HG03175 (cell line): Measurements from ENCODE around the gene MYOCOS.
"Not testable (repeated sequence)": the region's sequence is repeated elsewhere in the genome, so short reads cannot be mapped to it uniquely, and the experiment has no call there.

Experiments
- ATAC-seq: cut with Tn5 transposase; IDR thresholded peaks from one replicate; pipeline ENCODE4 v1.9.1; 2021; ENCODE audit warnings: mild to moderate bottlenecking, moderate library complexity; ENCODE audit not compliant: unreplicated experiment

MYOCOS gene

GRCh38 chr1:171622152-171622462, at the start of gene MYOCOS:
Gene MYOCOS (plus strand): TSS chr1:171622243. CDS start chr1:171623884, 1,641 bp downstream.
- ATAC-seq, result no peak

DNA sequence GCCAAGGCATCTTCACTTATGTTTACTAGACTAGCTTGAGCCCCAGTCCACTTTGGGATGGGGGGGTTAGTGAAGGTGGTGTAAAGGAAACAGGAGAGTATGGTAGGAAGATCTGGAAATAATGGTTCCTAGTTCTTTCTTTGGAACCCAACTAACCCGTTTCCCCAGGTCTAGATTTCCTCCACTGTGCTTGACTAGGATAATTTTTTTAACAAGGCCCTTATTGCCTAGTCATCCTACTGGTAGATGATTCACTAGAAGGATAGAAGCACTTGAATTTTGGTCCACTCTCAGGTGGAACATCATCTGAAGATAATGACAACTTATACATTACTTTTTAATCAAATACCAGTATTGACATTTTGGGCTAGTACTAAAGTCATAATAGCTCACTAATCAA, 45.9 kb upstream of the MYOCOS start:
- no peak for ATAC-seq

- ATAC-seq, result no peak
Measured at GRCh38 chr1:171581226-171581625, 40.8 kb upstream of the MYOCOS start.

GRCh38 chr1:171581766-171582165, 40.3 kb upstream of the MYOCOS start:
- ATAC-seq, result no peak

DNA sequence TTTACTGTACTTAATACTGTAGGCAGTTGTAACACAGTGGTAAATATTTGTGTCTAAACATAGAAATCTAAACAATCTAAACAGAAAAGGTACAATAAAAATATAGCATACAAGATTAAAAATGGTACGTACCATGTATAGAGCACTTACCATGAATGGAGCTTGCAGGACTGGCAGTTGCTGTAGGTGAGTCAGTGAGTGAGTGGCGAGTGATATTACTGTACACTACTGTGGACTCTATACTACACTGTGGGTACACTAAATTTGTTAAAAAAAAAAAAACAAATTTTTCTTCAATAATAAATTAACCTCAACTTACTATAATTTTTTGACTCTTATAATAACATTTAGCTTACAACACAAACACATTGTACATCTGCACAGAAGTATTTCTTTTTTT, 39.5 kb upstream of the MYOCOS start:
- ATAC-seq, result no peak

DNA sequence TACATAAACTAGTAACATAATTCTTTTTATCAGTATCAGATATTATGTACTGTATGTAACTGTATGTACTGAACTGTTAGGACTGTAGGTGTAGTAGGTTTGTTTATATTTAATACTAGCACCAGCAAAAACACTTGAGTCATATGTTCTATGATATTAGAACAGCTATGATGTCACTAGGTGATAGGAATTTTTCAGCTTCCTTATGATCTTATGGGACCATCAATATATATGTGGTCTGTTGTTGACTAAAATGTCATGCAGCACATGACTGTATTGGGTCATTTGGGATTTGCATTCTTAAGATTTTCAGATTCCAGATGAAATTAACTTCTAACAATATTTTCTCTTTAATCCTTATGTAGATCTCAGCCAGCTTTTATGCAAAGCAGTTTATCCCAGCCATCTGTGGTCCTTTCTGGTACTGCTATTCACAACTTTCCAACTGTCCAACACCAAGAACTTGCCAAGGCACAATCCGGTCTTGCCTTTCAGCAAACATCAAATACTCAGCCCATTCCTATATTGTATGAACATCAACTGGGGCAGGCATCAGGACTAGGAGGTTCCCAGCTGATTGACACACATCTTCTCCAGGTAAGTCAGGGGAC, 38.3 kb upstream of the MYOCOS start:
- ATAC-seq, result no peak

DNA sequence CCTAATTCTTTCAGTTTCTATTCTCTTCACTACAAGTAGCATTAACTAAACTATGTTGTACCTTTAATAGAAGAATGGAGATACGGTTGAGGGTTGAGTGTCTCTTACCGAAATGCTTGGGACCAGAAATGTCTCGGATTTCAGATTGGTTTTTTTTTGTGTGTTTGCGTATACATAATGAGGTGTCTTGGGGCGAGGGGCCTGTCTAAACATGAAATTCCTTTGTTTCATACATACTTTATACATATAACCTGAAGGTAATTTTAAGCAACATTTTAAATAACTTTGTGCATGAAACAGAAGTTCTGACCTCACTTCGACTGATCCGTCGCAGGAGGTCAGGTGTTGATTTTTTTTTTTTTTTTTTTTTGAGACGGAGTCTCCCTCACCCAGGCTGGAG, 36.3 kb upstream of the MYOCOS start:
- ATAC-seq, result no peak

DNA sequence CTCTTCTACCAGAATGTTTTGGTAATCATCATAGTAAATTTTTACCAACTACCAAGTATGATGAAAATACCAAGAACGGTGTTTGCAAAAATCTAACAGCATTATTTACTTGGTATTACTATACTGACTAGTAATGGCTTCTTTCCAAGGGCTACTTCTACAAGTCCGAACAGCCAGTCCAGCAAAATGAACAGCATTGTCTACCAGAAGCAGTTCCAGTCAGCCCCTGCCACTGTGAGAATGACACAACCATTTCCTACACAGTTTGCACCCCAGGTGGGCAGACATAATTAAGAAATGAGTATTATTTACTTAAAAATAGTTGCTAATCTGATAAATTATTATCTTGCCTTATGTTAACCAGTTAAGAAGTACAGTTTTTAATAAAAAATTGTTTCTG, 33.8 kb upstream of the MYOCOS start:
- ATAC-seq, result no peak

DNA sequence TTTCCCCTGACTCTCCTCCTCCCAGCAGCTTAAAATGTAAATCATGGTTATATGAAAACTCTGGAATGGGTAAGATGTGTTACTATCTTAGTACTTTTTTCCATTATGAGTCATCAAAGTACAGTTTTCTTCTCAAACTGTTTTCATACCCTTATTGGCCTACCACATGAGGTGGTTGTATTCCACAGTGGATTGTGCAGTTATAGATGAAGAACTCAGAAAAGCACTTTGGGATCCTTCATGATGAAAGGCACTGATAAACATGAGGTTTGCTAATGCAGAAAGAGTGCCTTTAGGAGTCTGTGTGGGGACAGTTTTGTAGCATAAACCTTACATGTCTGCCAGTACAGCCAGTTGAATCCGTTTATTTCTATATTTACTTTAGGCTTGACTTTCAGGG, 32.0 kb upstream of the MYOCOS start:
- ATAC-seq, result no peak

- no peak for ATAC-seq
Measured at GRCh38 chr1:171595324-171595723, 26.7 kb upstream of the MYOCOS start.

- no peak for ATAC-seq
Measured at GRCh38 chr1:171596119-171596518, 25.9 kb upstream of the MYOCOS start.

GRCh38 chr1:171596705-171597104, 25.3 kb upstream of the MYOCOS start:
- ATAC-seq, result no peak

- no peak for ATAC-seq
Measured at GRCh38 chr1:171597203-171597602, 24.8 kb upstream of the MYOCOS start.

GRCh38 chr1:171600310-171600709, 21.7 kb upstream of the MYOCOS start:
- peak; percentile 49 for ATAC-seq

DNA sequence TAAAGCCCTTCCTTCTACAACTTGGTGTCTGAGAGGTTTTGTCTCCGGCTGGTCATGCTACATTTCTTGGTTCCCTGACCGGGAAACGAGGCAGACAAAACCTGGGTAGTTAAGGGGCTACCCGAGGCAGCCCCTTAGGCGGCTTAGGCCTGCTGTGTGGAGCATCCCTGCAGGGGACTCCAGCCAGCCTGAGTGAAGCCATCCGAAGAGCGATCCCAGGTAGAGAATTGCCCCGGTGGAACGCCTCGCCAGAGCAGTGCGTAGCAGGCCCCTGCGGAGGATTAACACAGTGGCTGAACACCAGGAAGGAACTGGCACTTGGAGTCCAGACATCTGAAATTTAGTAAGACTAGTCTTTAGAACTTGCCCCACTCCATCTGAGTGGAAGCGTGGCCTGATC, 21.2 kb upstream of the MYOCOS start:
- no peak for ATAC-seq

DNA sequence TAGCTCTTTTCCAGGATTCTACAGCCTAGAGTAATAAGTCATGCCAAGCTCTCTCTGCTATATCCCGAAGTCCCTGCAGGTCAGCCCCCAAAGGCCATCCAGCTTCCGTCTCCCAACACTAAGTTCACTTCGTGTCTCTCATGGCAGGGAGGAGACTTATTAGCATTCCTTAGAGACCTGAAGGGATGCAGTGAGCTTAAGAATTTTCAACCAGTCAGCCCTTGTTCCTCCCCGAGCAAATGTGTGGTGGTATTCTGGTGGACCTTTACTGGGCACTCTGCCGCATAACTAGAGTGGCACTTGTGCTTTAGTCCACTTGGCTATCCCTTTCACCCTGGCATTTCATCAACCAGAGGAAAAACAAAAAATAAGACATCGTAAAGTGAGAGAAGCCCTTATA, 19.0 kb upstream of the MYOCOS start:
- not testable (repeated sequence) for ATAC-seq

- peak; percentile 53 for ATAC-seq
Measured at GRCh38 chr1:171606402-171606941, 15.6 kb upstream of the MYOCOS start.

DNA sequence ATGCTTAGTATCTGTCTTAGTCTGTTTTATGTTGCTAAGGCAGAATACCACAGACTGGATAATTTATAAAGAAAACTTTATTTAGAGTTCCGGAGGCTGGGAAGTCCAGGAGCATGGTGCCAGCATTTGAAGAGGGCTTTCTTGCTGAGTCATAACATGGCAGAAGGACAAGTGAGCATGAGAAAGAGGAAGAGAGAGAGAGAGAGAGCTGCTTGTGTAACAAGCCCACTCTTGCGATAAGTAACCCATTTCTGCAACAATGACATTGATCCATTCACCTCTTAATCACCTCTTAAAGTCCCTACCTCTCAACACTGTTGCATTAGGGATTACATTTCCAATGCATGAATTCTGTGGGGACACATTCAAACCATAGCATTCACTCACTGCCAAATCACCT, 11.7 kb upstream of the MYOCOS start:
- ATAC-seq, result peak; percentile 51

GRCh38 chr1:171611306-171611705, 10.7 kb upstream of the MYOCOS start:
- ATAC-seq, result no peak

DNA sequence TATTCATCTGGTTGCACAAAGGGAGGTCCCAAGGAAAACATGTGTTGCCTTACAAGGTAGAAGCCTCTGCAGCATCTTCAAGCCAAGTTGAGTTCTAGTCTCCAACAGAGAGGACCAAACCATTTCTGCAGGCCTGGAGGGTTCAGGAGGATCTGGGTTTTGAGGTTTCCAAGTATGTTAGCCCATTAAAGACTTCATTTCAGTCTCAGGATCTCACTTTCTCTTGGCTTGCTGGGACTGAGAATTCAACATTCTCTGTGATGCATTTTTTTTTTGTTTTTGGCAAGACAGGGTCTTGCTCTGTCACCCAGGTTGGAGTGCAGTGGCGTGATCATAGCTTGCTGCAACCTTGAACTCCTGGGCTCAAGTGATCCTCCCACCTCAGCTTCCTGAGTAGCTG, 8.8 kb upstream of the MYOCOS start:
- no peak for ATAC-seq

DNA sequence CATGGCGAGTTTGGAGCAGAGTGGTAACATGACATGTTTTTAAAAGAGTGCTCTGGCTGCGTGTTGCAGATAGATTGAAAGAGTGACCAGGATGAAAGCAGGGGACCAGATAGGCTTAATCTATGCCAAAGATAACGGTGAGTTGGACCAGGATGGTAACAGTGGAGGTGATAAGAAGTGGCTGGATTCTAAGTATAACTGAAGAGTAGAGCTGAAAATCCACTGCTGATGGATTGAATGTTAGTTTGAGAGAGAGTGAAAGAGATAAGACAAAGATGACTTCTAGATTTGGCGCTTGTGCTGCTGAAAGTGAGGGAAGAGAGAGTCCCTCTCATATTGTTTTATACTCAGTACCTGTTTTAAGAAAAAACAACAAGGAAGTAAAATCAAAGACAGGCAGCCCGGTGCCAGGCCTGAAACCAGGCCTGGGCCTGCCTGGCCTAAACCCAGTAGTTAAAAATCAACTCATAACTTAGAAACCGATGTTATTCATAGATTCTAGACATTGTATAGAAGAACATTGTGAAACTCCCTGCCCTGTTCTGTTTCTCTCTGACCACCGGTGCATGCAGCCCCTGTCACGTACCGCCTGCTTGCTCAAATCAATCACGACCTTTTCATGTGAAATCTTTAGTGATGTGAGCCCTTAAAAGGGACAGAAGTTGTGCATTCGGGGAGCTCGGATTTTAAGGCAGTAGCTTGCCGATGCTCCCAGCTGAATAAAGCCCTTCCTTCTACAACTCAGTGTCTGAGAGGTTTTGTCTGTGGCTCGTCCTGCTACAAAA, 6.7 kb upstream of the MYOCOS start:
- peak; percentile 49 for ATAC-seq

- no peak for ATAC-seq
Measured at GRCh38 chr1:171616586-171616985, 5.5 kb upstream of the MYOCOS start.
